Skeletal muscle tissue (tissue), 4 donors: ENCODE measurements around the gene SETD2. TPM values are rescaled to one million over a fixed set of nuclear protein-coding genes. Genes with fewer than 3 reads are reported as not detected.
A peak's percentile ranks its signal among the peaks of the same experiment; 100 is the strongest.

Experiments
- H3K27ac ChIP-seq: one replicate; pipeline ENCODE4 v1.7.0; 2013; ENCODE audit warnings: mild to moderate bottlenecking, low read depth, low read length, inconsistent platforms
- H3K27me3 ChIP-seq, 3 donors: one replicate each; pipeline ENCODE4 v1.7.0; 2013; ENCODE audit warnings: low read length in 3 of 3; ENCODE audit not compliant: control insufficient read depth in 3 of 3, insufficient read depth in 3 of 3
- H3K36me3 ChIP-seq, 3 donors: one replicate each; pipeline ENCODE4 v1.7.0; 2013; ENCODE audit warnings: low read length in 3 of 3; ENCODE audit not compliant: control insufficient read depth in 3 of 3, insufficient read depth in 3 of 3
- H3K4me1 ChIP-seq, 3 donors: one replicate each; pipeline ENCODE4 v1.7.0; 2013; ENCODE audit warnings: low read length in 3 of 3, mild to moderate bottlenecking in 3 of 3; ENCODE audit not compliant: control insufficient read depth in 3 of 3, insufficient read depth in 3 of 3
- H3K4me3 ChIP-seq, 3 donors: one replicate each; pipeline ENCODE4 v1.7.0; 2013; ENCODE audit warnings: low read length in 3 of 3
- H3K9ac ChIP-seq, 3 donors: one replicate each; pipeline ENCODE4 v1.7.0; 2013; ENCODE audit warnings: low read length in 3 of 3, mild to moderate bottlenecking in 3 of 3, moderate library complexity in 2 of 3, low read depth in 1 of 3
- H3K9me3 ChIP-seq, 3 donors: one replicate each; pipeline ENCODE4 v1.7.0; 2013; ENCODE audit warnings: low read length in 3 of 3; ENCODE audit not compliant: control insufficient read depth in 3 of 3
- total RNA-seq: library from RNA; depleted of rRNA; stranded (reverse); fragments of >200 nt; gene quantifications from one replicate; pipeline ENCODE4 v1.2.3, GENCODE V29; 2014
- donor health status: Osteomylitis.

Gene SETD2
- total RNA-seq, 1 donor from 2014 or later, result 48.5 TPM

GRCh38 chr3:46991406-46992165 lies 172.3 kb downstream of the SETD2 start:
- peaks cover 0 to 12% (median 9%) of the 10 kb centered on the region in 3 donors for H3K36me3 ChIP-seq
- H3K27ac ChIP-seq, result no peak overlapping the region
- H3K4me3 ChIP-seq, result no peak overlapping the region
- H3K27me3 ChIP-seq, result no peaks in the 10 kb centered on the region
- H3K4me1 ChIP-seq, result peaks cover 8 to 32% (median 15%) of the 10 kb centered on the region in 3 donors
- H3K9ac ChIP-seq, result no peak overlapping the region
- no peaks in the 10 kb centered on the region for H3K9me3 ChIP-seq

GRCh38 chr3:46990573-46991374 lies 173.1 kb downstream of the SETD2 start:
- no peaks in the 10 kb centered on the region for H3K9me3 ChIP-seq
- peak overlapping the region in 1 of 3 donors; percentile 8 for H3K9ac ChIP-seq
- H3K27ac ChIP-seq, result no peak overlapping the region
- peaks cover 0 to 12% (median 9%) of the 10 kb centered on the region in 3 donors for H3K36me3 ChIP-seq
- no peak overlapping the region for H3K4me3 ChIP-seq
- H3K27me3 ChIP-seq, result no peaks in the 10 kb centered on the region
- peaks cover 8 to 33% (median 22%) of the 10 kb centered on the region in 3 donors for H3K4me1 ChIP-seq

- H3K4me3 ChIP-seq, result no peak overlapping the region
Measured at GRCh38 chr3:46989146-46989810, 174.6 kb downstream of the SETD2 start.

GRCh38 chr3:46988616-46989015 lies 175.3 kb downstream of the SETD2 start:
- no peaks in the 10 kb centered on the region for H3K9me3 ChIP-seq
- H3K4me3 ChIP-seq, result no peak overlapping the region
- H3K27ac ChIP-seq, result no peak overlapping the region
- no peaks in the 10 kb centered on the region for H3K27me3 ChIP-seq
- peaks cover 0 to 9% (median 7%) of the 10 kb centered on the region in 3 donors for H3K36me3 ChIP-seq
- no peak overlapping the region for H3K9ac ChIP-seq
- H3K4me1 ChIP-seq, result peaks cover 4 to 25% (median 25%) of the 10 kb centered on the region in 3 donors

More at GRCh38 chr3:46989146-46989810, 174.6 kb downstream of the SETD2 start:
- Histone ChIP-seq H3K9me3 (no peaks in the 10 kb centered on the region), H3K27ac (no peak overlapping the region), H3K9ac (no peak overlapping the region), H3K4me1 (peaks cover 4 to 26% (median 25%) of the 10 kb centered on the region in 3 donors), H3K27me3 (no peaks in the 10 kb centered on the region), H3K36me3 (peaks cover 0 to 12% (median 9%) of the 10 kb centered on the region in 3 donors)

- Histone ChIP-seq H3K4me3 (peak overlapping the region in 1 of 3 donors; percentile 40), H3K36me3 (peaks cover 0 to 8% (median 7%) of the 10 kb centered on the region in 3 donors), H3K27ac (no peak overlapping the region), H3K4me1 (peaks cover 4 to 27% (median 25%) of the 10 kb centered on the region in 3 donors), H3K9me3 (no peaks in the 10 kb centered on the region), H3K27me3 (no peaks in the 10 kb centered on the region), H3K9ac (no peak overlapping the region)
Measured at GRCh38 chr3:46987743-46988401, 176.0 kb downstream of the SETD2 start.

GRCh38 chr3:46987319-46987742 lies 176.6 kb downstream of the SETD2 start:
- H3K9me3 ChIP-seq, result no peaks in the 10 kb centered on the region
- H3K36me3 ChIP-seq, result peaks cover 0 to 8% (median 7%) of the 10 kb centered on the region in 3 donors
- no peak overlapping the region for H3K27ac ChIP-seq
- no peaks in the 10 kb centered on the region for H3K27me3 ChIP-seq
- H3K9ac ChIP-seq, result no peak overlapping the region
- H3K4me1 ChIP-seq, result peaks cover 4 to 31% (median 25%) of the 10 kb centered on the region in 3 donors
- H3K4me3 ChIP-seq, result no peak overlapping the region

- H3K9ac ChIP-seq, result no peak overlapping the region
- H3K27me3 ChIP-seq, result no peaks in the 10 kb centered on the region
- peaks cover 0 to 7% (median 7%) of the 10 kb centered on the region in 3 donors for H3K36me3 ChIP-seq
- H3K9me3 ChIP-seq, result no peaks in the 10 kb centered on the region
- H3K4me1 ChIP-seq, result peaks cover 4 to 31% (median 28%) of the 10 kb centered on the region in 3 donors
- H3K4me3 ChIP-seq, result no peak overlapping the region
- H3K27ac ChIP-seq, result no peak overlapping the region
Measured at GRCh38 chr3:46986782-46987310, 177.1 kb downstream of the SETD2 start.

- H3K36me3 ChIP-seq, result peaks cover 0 to 4% (median 3%) of the 10 kb centered on the region in 3 donors
- peaks cover 8 to 36% (median 31%) of the 10 kb centered on the region in 3 donors for H3K4me1 ChIP-seq
- no peaks in the 10 kb centered on the region for H3K27me3 ChIP-seq
- no peak overlapping the region for H3K9ac ChIP-seq
- no peak overlapping the region for H3K4me3 ChIP-seq
- H3K9me3 ChIP-seq, result no peaks in the 10 kb centered on the region
- H3K27ac ChIP-seq, result no peak overlapping the region
Measured at GRCh38 chr3:46986055-46986730, 177.7 kb downstream of the SETD2 start.

GRCh38 chr3:46985588-46985987 lies 178.3 kb downstream of the SETD2 start:
- Histone ChIP-seq H3K9ac (no peak overlapping the region), H3K9me3 (no peaks in the 10 kb centered on the region), H3K36me3 (peaks cover 0 to 4% (median 3%) of the 10 kb centered on the region in 3 donors), H3K4me1 (peaks cover 9 to 39% (median 32%) of the 10 kb centered on the region in 3 donors), H3K27me3 (no peaks in the 10 kb centered on the region), H3K27ac (no peak overlapping the region), H3K4me3 (no peak overlapping the region)
